Endothelial cell of hepatic sinusoid (primary cell): ENCODE results near the gene LCE2D.
"Not testable (repeated sequence)": the region's sequence is repeated elsewhere in the genome, so short reads cannot be mapped to it uniquely, and the experiment has no call there.

ENCODE experiments used
- in situ Hi-C: cut with HindIII; loops from 2 replicates; pipeline ENCODE4 v1.10.0; 2017; ENCODE audit warnings: low sequenced_read_pairs

The LCE2D gene, protein sequence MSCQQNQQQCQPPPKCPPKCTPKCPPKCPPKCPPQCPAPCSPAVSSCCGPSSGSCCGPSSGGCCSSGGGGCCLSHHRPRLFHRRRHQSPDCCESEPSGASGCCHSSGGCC

DNA sequence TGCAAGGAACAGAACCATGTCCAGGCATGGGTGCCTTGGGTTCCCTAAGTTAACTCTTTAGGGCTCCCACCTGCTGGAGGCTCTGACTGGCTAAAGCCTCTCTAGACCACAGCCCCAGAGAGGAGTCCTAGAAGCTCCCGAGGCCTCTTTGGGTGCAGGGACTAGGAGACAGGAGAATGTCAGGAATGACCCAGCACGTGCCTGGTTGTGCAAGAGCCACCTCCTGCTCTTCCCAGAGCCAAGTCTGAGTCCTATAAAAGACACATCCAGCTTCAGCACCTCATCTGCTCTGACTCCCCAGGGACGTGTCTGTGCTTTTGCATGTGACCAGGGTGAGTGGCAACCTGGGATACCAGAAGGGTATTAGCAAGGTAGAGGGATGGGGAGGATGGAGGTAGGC, at the start of gene LCE2D:
Gene LCE2D, plus strand, starts transcription at position 283 of the 400 bp plus-strand sequence. CDS start 726 bp downstream, outside the sequence.
- in situ Hi-C loops = no loop called here

DNA sequence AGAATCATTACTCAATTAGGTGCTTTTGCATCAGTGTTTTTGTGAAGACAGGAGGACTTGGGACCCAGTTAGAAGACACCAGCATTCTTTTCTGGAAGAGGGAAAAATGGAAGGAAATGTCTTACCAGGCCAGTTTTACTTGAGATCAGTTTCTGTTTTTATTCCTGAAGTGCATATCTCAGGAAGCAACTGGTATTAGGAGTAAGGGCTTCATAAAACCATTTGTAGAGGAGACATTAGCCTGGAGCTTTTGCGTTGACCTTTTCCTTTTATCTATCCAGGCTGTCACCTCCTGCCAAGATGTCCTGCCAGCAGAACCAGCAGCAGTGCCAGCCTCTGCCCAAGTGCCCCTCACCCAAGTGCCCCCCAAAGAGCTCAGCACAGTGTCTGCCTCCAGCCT, 49.7 kb upstream of the LCE2D start, which contains the start of gene LCE3B:
Gene LCE3B, plus strand, starts transcription at position 301 of the 400 bp plus-strand sequence. Its CDS starts 0 bp downstream, at position 301.
- in situ Hi-C loops = no loop called here

DNA sequence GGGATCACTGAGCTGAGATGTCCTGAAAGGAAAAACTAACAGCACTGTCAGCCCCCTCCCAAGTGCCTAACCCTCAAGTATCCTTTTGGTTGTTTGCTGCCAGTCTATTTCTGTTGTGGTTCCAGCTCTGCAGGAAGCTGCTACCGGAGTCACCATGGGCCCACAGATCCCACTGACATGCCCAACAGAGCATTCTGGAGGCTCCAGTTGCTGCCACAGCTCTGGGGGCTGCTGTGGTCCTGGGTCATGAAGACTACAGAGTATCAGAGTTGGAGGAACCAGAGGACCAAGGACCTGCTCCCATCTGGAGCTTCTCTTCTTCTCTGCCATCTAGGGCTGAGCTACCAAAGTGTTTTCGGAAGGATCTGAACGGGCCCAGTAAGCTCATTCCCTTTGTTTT, 41.2 kb upstream of the LCE2D start:
- in situ Hi-C loops = no loop called here

DNA sequence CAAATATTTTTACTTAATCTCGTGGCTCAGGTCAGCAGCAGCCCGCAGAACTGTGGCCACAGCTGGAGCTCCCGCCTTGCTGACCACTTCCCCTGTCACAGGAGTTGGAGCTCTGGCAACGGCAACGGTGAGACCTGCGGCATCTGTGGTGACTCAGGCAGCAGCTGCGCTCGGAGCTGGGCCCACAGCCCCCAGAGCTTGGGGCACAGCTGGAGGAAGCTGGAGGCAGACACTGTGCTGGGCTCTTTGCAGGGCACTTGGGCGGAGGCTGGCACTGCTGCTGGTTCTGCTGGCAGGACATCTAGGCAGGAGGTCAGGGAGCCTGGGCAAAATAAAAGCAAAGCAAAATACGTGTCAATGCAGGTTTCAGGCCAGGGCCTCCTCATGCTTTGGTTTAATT, 40.4 kb upstream of the LCE2D start, which contains the start of gene LCE3A:
Gene LCE3A, minus strand, starts transcription at position 301 of the 400 bp plus-strand sequence. Its CDS starts 0 bp downstream, at position 301.
- in situ Hi-C loops = no loop called here

DNA sequence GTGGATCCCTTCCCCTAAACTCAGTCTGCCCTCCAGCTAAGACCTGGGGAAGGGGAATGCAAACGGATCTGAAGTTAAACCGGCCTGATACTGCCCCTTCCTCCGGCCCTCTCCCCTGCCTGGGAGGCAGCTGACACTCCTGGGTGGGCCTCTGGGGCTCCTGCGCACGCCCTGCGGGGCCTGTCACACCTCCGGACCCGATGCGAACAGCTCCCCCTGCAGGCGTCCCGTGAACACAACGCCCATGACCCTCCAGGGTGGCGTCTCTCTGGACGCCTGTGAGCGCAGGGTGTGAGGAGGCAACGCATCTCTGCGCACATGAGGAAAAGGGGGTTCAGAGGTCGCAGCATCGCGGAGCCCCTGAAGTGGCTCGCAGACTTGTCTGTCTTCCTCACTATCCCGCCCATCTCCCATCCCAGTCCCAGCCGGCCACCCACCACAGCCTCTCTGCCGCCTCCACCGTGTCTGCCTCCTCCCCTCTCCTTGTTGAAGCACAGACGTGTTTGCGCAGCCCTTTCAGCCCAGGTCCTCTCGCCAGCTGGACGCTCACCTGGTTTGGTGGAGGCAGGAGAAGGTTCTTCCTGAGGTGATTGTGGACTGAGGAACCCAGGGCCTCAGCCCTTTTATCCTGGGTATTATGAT, 39.9 kb upstream of the LCE2D start:
- in situ Hi-C loops = no loop called here

DNA sequence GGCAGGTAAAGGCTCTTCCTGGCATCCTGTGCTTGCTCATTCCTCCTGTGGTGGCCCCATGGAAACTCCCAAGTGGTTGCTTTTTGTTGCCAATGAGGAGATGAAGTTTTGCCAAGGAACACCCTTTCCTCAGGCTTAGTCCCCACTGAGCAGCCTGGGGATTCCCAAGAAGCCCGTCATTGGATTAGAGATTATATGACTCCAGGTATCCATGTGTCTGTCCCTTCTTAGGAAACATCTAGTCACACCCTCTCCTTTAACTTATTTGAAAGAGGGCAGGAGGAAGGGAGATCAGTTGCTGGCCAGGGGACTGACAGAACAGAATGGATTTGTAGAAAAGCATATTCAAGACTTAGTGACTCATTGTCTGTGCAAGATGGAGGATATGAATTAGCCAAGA, 36.4 kb upstream of the LCE2D start:
- in situ Hi-C loops = no loop called here

DNA sequence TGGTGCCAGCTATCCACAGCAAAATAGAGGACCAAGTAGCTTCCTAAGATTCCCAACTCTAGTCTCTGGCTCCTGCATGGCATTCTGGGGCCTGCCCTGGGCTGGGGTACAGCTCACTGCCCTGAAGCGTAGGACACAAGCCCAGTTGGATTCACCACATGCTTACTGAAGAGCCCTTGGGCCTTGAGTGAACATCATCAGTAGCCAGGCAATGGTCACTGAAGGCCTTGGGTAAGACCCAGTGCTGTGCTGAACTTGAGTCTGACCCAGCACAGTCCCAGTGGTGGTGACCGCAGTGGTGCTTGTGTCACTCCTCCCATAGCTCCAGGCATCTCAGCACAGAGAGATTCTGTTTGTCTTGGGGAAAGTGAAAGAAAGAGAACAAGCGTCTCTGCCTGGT, 32.6 kb upstream of the LCE2D start:
- in situ Hi-C loops = no loop called here

DNA sequence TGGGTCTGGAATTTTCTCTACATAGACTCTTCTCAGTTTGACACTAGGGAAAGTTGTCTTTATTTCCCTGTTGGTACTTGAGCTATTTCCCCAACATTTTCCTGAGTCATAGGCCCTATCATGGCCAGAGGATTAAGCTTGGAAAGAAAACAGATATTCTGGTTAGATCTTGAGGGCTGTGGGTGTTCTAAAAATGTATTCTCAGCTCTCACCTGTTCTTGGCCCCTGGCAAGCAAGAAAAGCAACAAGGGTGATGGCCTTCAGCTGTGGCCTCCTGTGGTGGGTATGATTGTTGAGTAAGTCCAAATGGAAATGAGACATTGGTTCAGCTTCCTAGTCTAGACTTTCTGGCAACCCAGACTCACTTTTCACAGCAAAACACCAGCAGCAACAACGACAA, 22.8 kb upstream of the LCE2D start:
- in situ Hi-C loops = no loop called here

DNA sequence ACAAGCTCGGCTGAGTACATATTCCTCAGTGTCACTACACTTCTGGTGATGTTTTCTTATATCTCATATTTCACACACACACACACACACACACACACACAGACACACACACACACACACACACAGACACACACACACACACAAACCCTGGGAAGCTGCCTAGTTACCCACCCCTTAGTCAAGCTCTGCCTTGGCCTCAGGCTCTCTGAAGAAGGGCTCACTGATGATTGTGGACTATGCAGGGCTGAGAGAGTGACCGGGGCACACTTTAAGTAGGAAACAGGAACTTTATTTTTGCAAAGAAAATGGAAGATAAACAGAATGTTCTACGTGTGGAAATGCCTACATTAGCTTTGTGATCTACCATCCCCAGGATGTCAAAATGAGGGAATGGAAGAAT, 19.2 kb upstream of the LCE2D start:
- in situ Hi-C loops = no loop called here

DNA sequence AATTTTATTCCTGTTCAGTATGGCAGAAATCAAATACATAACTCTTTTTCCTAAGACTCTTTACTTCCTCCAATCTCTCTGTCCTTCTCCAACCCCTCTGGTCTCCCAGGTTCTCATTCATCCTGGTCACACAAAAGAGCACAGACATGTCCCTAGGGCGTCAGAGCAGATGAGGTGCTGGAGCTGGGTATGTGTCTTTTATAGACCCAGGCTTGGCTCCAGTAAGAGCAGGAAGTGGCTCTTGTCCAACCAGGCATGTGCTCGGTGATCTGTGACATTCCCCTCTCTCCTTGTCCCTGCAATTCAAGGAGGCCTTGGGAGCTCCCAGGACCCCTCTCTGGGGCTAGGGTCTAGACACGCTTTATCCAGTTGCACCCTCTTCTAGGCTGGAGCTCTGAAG, 18.0 kb upstream of the LCE2D start:
- in situ Hi-C loops = no loop called here

DNA sequence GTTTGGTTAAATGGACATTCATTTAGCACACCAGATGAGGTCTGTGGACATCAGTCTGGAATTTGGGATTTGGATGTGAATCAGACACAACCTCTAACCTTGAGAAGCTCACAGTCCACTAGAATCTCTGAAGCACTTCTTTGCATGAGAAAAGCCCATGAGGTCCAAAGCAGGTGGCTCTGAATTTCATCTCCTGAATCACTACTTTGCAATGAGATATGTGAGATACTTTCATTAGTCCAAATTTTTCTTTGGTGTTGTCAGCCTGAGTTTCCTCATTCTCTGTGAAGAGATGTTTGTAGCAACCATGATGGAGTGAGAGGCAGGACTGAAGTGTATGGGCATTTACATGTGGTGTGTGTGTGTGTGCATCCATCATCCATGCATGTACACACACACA, 16.5 kb upstream of the LCE2D start:
- in situ Hi-C loops = no loop called here

DNA sequence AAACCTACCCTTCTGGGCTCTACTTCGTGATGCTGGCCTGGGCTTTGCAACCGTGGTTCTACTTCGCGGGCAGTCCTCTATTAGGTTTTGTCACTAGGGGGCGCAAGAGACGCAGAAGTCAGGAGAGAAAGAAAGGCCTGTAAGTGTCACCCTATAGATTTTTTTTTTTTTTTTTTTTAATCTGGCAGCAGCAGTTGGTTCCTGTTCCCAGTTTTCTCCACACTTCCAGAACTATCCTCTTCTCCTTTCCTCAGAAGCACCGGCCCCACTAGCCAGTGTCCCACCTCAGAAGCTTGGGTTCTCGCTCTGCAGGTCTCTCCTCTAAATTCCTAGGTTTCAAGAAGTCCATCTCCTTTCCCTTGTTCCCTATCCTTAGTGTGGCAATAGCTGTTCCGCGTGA, 9.1 kb upstream of the LCE2D start:
- in situ Hi-C loops = no loop called here

DNA sequence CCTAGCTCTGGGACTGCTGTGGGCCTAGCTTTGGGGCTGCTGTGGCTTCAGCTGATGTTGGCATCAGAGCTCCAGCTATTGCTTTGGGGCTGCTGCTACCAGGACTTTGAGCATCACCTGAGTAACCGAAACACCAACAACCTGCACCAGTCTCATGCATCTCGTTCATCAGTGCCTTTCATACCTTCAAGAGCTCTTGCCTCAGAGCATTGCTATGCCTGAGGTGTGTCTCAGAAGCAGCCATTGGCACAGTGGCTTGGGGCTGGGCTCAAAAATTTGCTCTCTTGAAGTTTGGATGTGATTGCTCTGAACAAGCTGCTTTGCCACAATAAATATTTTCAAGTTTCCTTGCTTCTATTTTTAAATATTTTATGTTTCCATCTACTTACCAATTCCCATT, 6.7 kb upstream of the LCE2D start:
- in situ Hi-C loops = no loop called here

DNA sequence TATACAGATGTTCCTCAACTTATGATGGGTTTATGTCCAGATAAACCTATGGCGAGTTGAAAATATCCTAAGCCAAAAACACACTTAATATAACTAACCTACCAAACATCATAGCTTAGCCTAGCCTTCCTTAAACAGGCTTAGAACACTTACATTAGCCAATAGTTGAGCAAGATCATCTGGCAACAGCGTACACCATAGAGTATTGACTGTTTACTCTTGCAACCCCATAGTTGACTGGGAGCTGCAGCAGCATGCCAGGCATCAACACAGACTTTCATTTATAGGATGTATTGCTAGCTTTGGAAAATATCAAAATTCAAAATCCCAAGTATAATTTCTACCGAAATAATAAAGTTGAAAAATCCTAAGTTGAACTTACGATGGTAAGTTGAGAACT, 5.5 kb upstream of the LCE2D start:
- in situ Hi-C loops = no loop called here

DNA sequence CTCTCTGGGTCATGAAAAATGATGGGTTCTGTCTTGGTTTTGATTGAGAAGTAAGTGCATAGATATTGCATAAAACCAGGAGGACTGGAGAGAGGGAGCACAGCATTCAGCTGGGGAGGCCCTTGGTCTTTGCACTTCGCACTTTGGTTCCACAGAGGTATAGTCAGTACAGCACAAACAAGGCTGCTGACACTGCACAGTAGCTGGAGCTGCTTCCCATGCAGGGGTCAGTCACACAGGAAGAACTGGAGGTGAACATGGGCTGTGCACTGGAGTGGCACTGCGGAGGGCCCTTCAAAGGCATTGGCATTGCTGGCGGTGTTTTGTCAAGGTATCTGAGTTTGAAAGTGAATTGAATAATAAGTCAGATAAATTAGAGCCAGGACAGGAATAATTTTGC, 4.5 kb upstream of the LCE2D start:
- in situ Hi-C loops = no loop called here

DNA sequence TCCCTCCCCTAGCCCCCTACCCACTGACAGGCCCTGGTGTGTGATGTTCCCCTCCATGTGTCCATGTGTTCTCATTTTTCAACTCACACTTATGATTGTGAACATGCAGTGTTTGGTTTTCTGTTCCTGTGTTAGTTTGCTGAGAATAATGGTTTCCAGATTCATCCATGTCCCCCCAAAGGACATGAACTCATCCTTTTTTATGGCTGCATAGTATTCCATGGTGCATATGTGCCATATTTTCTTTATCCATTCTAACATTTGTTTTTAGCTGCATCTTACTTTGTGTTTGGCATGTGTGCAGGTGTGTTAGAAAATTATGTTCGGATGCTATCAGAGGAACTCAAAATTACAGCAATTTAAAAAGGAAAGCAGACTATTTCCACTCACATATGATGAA, 3.0 kb downstream of the LCE2D start:
- in situ Hi-C loops = not testable (repeated sequence)

DNA sequence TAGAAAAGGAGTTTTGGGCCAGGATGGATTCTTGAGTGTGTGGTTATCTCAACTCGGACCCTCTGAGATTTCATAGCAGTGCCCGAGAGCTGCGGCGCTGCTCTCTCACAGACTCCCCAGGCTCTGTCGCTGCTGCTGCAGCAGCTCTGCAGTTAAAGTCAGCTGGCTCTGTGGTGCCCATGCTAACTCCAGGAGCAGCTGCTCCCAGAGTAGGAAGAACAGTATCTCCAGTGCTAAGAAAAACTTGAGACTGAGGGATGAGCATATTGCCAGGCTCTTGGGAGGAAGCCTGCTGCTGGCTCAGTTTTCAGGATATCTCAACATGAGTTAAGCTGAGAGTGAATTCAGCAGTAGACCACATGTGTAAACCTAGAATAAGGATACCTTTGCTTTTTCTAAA, 4.5 kb downstream of the LCE2D start:
- in situ Hi-C loops = no loop called here

DNA sequence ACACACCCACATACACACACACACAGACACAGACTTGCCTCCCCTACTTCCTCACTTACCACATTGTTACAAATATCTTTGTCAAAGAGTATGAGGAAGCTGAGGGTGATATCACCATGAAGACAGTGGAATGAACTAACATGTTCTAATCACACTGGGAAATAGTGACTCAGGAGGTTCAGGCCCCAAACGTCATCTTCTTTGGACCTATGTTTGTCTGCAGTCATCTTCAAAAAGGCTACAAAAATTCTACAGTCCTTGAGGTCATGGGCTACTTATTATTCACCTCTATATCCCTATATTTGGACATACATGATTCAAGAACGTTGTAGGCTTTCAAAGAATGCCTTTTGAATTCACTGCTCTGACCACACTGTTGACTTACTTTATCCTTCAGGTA, 9.8 kb downstream of the LCE2D start:
- in situ Hi-C loops = no loop called here

DNA sequence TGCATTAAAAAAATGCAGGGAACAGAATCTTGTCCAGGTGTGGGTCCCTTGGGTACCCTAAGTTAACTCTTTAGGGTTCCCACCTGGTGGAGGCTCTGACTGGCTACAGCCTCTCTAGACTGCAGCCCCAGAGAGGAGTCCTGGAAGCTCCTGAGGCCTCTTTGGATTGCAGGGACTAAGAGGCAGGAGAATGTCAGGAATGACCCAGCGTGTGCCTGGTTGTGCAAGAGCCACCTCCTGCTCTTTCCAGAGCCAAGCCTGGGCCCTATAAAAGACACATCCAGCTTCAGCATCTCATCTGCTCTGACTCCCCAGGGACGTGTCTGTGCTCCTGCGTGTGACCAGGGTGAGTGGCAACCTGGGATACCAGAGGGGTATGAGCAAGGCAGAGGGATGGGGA, 11.8 kb downstream of the LCE2D start, which contains the start of gene LCE2C:
Gene LCE2C, plus strand, starts transcription at position 297 of the 400 bp plus-strand sequence. CDS start 737 bp downstream, outside the sequence.
- in situ Hi-C loops = not testable (repeated sequence)

DNA sequence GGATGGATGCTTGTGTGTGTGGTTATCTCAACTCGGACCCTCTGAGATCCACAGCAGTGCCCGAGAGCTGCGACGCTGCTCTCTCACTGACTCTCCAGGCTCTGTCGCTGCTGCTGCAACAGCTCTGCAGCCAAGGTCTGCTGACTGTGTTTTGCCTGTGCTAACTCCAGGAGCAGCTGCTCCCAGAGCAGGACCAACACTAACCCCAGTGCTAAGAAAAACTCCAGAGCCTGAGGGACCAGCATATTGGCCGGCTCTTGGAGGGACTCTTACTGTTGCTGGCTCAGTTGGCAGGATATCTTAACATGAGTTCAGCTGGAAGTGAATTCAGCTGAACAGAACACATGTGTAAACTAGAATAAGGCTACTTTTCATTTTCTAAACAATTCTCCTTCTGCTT, 16.3 kb downstream of the LCE2D start:
- in situ Hi-C loops = no loop called here

DNA sequence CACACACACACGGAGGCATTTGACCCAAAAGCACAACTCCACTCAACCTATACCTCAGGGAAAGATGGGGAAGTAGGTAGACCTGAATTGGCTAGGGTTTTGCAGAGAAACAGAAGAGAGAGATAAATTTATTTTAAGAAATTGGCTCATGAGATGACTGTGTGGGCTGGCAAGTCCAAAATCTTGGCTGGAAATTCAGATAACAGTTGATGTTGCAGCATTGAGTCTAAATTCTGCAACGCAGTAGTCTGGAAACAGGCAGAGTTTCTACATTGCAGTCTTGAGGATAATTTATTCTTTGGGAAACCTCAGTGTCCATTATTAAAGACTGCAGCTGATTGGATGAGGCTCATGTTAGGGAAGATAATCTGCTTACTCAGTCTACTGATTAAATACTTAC, 18.4 kb downstream of the LCE2D start:
- in situ Hi-C loops = no loop called here

DNA sequence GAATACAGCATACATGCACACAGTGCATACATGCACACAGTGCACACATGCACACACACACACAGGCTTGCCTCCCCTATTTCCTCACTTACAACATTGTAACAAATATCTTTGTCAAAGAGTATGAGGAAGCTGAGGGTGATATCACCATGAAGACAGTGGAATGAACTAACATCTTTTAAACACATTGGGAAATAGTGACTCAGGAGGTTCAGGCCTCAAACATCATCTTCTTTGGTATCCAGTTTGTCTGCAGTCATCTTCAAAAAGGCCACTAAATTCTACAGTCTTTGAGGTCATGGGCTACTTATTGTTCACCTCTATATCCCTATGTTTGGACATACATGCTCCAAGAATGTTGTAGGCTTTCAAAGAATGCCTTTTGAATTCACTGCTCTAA, 20.7 kb downstream of the LCE2D start:
- in situ Hi-C loops = no loop called here

DNA sequence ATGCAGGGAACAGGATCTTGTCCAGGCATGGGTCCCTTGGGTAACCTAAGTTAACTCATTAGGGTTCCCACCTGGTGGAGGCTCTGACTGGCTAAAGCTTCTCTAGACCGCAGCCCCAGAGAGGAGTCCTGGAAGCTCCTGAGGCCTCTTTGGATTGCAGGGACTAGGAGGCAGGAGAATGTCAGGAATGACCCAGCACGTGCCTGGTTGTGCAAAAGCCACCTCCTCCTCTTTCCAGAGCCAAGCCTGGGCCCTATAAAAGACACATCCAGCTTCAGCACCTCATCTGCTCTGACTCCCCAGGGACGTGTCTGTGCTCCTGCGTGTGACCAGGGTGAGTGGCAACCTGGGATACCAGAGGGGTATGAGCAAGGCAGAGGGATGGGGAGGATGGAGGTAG, 22.6 kb downstream of the LCE2D start, which contains the start of gene LCE2B:
Gene LCE2B, plus strand, starts transcription at position 301 of the 400 bp plus-strand sequence. CDS start 721 bp downstream, outside the sequence.
- in situ Hi-C loops = not testable (repeated sequence)
